Mesenchymal stem cell (in vitro differentiated cells and primary cell): ENCODE results near the gene PTPA.
"Not testable (repeated sequence)": the region's sequence is repeated elsewhere in the genome, so short reads cannot be mapped to it uniquely, and the experiment has no call there.

Source experiments
- DNase-seq: peaks from one replicate; pipeline ENCODE4 v3.0.0-alpha.2; 2013
- H2AFZ ChIP-seq: one replicate; pipeline ENCODE4 v1.6.1; 2013; ENCODE audit warnings: low read depth, mild to moderate bottlenecking, control low read depth, inconsistent platforms, low read length, moderate library complexity
- H2AK5ac ChIP-seq: 2 replicates; pipeline ENCODE4 v1.6.1; 2013; ENCODE audit warnings: low read length, moderate library complexity, mild to moderate bottlenecking, inconsistent platforms; ENCODE audit not compliant: severe bottlenecking
- H2BK120ac ChIP-seq: one replicate; pipeline ENCODE4 v1.6.1; 2013; ENCODE audit warnings: low read depth, mild to moderate bottlenecking, inconsistent platforms, low read length, moderate library complexity
- H2BK12ac ChIP-seq, 2 experiments: one replicate each; pipeline ENCODE4 v1.6.1; 2013; ENCODE audit warnings: inconsistent platforms in 2 of 2, low read length in 2 of 2, mild to moderate bottlenecking in 2 of 2, moderate library complexity in 2 of 2, control low read depth in 1 of 2
- H2BK15ac ChIP-seq: one replicate; pipeline ENCODE4 v1.6.1; 2013; ENCODE audit warnings: mild to moderate bottlenecking, low read depth, inconsistent platforms; ENCODE audit not compliant: poor library complexity, severe bottlenecking
- H2BK5ac ChIP-seq: 2 replicates; pipeline ENCODE4 v1.6.1; 2013; ENCODE audit warnings: low read depth, mild to moderate bottlenecking, low read length, control low read depth, inconsistent platforms; ENCODE audit not compliant: poor library complexity, severe bottlenecking
- H3K14ac ChIP-seq, 2 experiments: one replicate each; pipeline ENCODE4 v1.6.1; 2013; ENCODE audit warnings: inconsistent platforms in 2 of 2, low read length in 2 of 2, control low read depth in 1 of 2, mild to moderate bottlenecking in 1 of 2, moderate library complexity in 1 of 2
- H3K18ac ChIP-seq, 2 experiments: one replicate each; pipeline ENCODE4 v1.6.1; 2013; ENCODE audit warnings: inconsistent platforms in 2 of 2, low read length in 2 of 2, control low read depth in 1 of 2, low read depth in 1 of 2, mild to moderate bottlenecking in 1 of 2
- H3K23ac ChIP-seq, 2 experiments: one replicate each; pipeline ENCODE4 v1.6.1; 2013; ENCODE audit warnings: inconsistent platforms in 2 of 2, low read length in 2 of 2, mild to moderate bottlenecking in 2 of 2, moderate library complexity in 2 of 2, control low read depth in 1 of 2
- H3K27ac ChIP-seq: 2 replicates; pipeline ENCODE4 v1.5.1; 2013; ENCODE audit warnings: mild to moderate bottlenecking, moderate library complexity, low read length, control low read depth, inconsistent platforms; ENCODE audit not compliant: poor library complexity, severe bottlenecking
- H3K27me3 ChIP-seq, 2 experiments: 2 replicates each; pipeline versions ENCODE4 v1.6.1 to v1.7.0; 2013; ENCODE audit warnings: low read length in 2 of 2, mild to moderate bottlenecking in 2 of 2, moderate library complexity in 2 of 2, control low read depth in 1 of 2, inconsistent platforms in 1 of 2; ENCODE audit not compliant: control insufficient read depth in 1 of 2, insufficient read depth in 1 of 2
- H3K36me3 ChIP-seq, 2 experiments: 2 replicates each; pipeline versions ENCODE4 v1.6.1 to v1.7.0; 2013; ENCODE audit warnings: low read length in 2 of 2, control low read depth in 1 of 2, inconsistent platforms in 1 of 2, low read depth in 1 of 2, mild to moderate bottlenecking in 1 of 2; ENCODE audit not compliant: insufficient read depth in 2 of 2, control insufficient read depth in 1 of 2
- H3K4ac ChIP-seq, 2 experiments: one replicate each; pipeline ENCODE4 v1.6.1; 2013; ENCODE audit warnings: inconsistent platforms in 2 of 2, low read length in 2 of 2, mild to moderate bottlenecking in 2 of 2, moderate library complexity in 2 of 2, control low read depth in 1 of 2, low read depth in 1 of 2
- H3K4me1 ChIP-seq: 2 replicates; pipeline ENCODE4 v1.6.1; 2013; ENCODE audit warnings: low read depth, low read length, control low read depth; ENCODE audit not compliant: control insufficient read depth, insufficient read depth
- H3K4me2 ChIP-seq: 2 replicates; pipeline ENCODE4 v1.6.1; 2013; ENCODE audit warnings: low read length, mild to moderate bottlenecking, inconsistent platforms; ENCODE audit not compliant: poor library complexity, severe bottlenecking
- H3K4me3 ChIP-seq, 2 experiments: 2 replicates each; pipeline versions ENCODE4 v1.5.1 to v1.7.0; 2013; ENCODE audit warnings: low read length in 2 of 2, mild to moderate bottlenecking in 2 of 2, control low read depth in 1 of 2, low read depth in 1 of 2; ENCODE audit not compliant: insufficient read depth in 1 of 2
- H3K79me1 ChIP-seq: replicated peaks from 2 replicates; pipeline ENCODE4 v1.6.1; 2013; ENCODE audit warnings: mild to moderate bottlenecking, control low read depth, low read length, inconsistent platforms; ENCODE audit not compliant: poor library complexity, severe bottlenecking
- H3K9ac ChIP-seq: 2 replicates; pipeline ENCODE4 v1.7.0; 2013; ENCODE audit warnings: mild to moderate bottlenecking, low read length, moderate library complexity
- H3K9me3 ChIP-seq: 2 replicates; pipeline ENCODE4 v1.7.0; 2013; ENCODE audit warnings: mild to moderate bottlenecking, low read length; ENCODE audit not compliant: control insufficient read depth
- H4K8ac ChIP-seq: one replicate; pipeline ENCODE4 v1.6.1; 2013; ENCODE audit warnings: inconsistent platforms, mild to moderate bottlenecking, low read length, moderate library complexity
- H4K91ac ChIP-seq: one replicate; pipeline ENCODE4 v1.6.1; 2013; ENCODE audit warnings: mild to moderate bottlenecking, low read length, inconsistent platforms
- WGBS: methylation state at CpG from one replicate; pipeline ENCODE4 v1.1.7; 2013; ENCODE audit warnings: mixed read lengths; 5-methylcytosine and 5-hydroxymethylcytosine counted together

The PTPA gene

GRCh38 chr9:129109952-129110739 lies 1.1 kb upstream of the PTPA start:
- H3K27ac ChIP-seq, result no peak overlapping the region
- no peaks in the 10 kb centered on the region for H3K9me3 ChIP-seq
- peak overlapping the region in 1 of 2 experiments; percentile 45 for H3K23ac ChIP-seq
- H2AFZ ChIP-seq, result peak overlapping the region; percentile 85
- DNase-seq, result peak; percentile 70
- H3K27me3 ChIP-seq, result no peaks in the 10 kb centered on the region
- H3K79me1 ChIP-seq, result peaks cover 30% of the 10 kb centered on the region
- peaks cover 13% of the 10 kb centered on the region for H3K4me1 ChIP-seq
- H2BK12ac ChIP-seq, result peak overlapping the region; percentile 7
- peaks cover 35 to 37% of the 10 kb centered on the region in 2 experiments for H3K36me3 ChIP-seq
- peak overlapping the region; percentile 29 to 81 for H3K4ac ChIP-seq
- peak overlapping the region; percentile 40 for H4K91ac ChIP-seq
- peak overlapping the region; percentile 91 for H3K9ac ChIP-seq
- H2BK5ac ChIP-seq, result peak overlapping the region; percentile 39
- H3K4me3 ChIP-seq, result peak overlapping the region; percentile 78 to 99
- H3K18ac ChIP-seq, result peak overlapping the region; percentile 31 to 76
- peak overlapping the region; percentile 15 for H2BK15ac ChIP-seq
- 6% methylated on average over 48 of the region's 64 CpGs for WGBS
- peak overlapping the region; percentile 96 for H3K4me2 ChIP-seq
- H4K8ac ChIP-seq, result peak overlapping the region; percentile 71
- H2BK120ac ChIP-seq, result peak overlapping the region; percentile 38
- H2AK5ac ChIP-seq, result no peak overlapping the region
- peak overlapping the region in 1 of 2 experiments; percentile 87 for H3K14ac ChIP-seq

DNA sequence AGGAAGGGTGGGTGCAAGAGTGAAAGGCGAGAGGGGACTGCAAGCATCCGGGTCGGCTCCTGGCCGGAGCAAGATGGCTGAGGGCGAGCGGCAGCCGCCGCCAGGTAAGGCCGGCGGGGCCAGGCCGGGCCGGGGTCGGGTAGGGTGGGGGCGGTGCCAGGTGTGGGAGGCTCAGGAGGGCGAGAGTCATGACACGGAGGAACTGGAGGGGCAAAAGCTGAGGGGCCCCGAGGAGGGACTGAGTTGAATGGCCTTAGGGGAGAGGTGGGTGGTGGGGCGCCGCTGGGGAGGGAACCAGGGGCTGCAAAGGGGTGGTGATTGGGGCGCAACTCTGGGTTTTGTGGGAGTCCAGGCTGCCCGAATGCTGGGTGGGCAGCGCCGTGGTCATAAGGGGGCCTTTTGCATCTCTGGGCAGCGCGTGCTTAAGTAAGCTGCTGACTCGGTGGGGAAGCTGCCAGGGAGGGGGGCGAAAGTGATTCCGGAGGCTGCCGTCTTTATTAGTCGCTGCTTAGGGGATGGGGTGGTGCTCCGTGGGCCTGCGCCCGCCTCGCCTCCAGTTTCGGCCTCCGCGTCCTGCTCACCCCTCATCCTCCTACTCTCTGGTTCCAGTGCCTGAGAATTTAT lies 425 bp downstream of the PTPA start:
- peaks cover 16% of the 10 kb centered on the region for H3K4me1 ChIP-seq
- H2BK12ac ChIP-seq, result no peak overlapping the region
- H3K18ac ChIP-seq, result peak overlapping the region; percentile 75 to 91
- H3K27me3 ChIP-seq, result no peaks in the 10 kb centered on the region
- H4K8ac ChIP-seq, result peak overlapping the region; percentile 81
- H3K4me3 ChIP-seq, result peak overlapping the region; percentile 81 to 95
- H3K4ac ChIP-seq, result peak overlapping the region; percentile 22 to 92
- peak overlapping the region; percentile 44 for H2BK15ac ChIP-seq
- H2AK5ac ChIP-seq, result no peak overlapping the region
- peak overlapping the region; percentile 82 for H3K4me2 ChIP-seq
- peak overlapping the region; percentile 15 for H2AFZ ChIP-seq
- peak overlapping the region; percentile 34 for H4K91ac ChIP-seq
- peak overlapping the region; percentile 96 for H3K27ac ChIP-seq
- peaks cover 23% of the 10 kb centered on the region for H3K79me1 ChIP-seq
- peak; percentile 62 for DNase-seq
- under 1% methylated on average over 25 of the region's 37 CpGs for WGBS
- peak overlapping the region; percentile 93 for H3K9ac ChIP-seq
- H3K36me3 ChIP-seq, result peaks cover 20 to 24% of the 10 kb centered on the region in 2 experiments
- peak overlapping the region in 1 of 2 experiments; percentile 53 for H3K14ac ChIP-seq
- H2BK5ac ChIP-seq, result peak overlapping the region; percentile 33
- no peaks in the 10 kb centered on the region for H3K9me3 ChIP-seq
- peak overlapping the region; percentile 45 for H2BK120ac ChIP-seq
- H3K23ac ChIP-seq, result peak overlapping the region in 1 of 2 experiments; percentile 23

GRCh38 chr9:129112526-129112925 lies 1.3 kb downstream of the PTPA start:
- H3K9ac ChIP-seq, result peak overlapping the region; percentile 93
- H3K27ac ChIP-seq, H2BK12ac ChIP-seq, H3K14ac ChIP-seq, DNase-seq, H3K9me3 ChIP-seq, H2AK5ac ChIP-seq, H4K91ac ChIP-seq, H3K18ac ChIP-seq, H3K23ac ChIP-seq, H2AFZ ChIP-seq, H2BK5ac ChIP-seq, H2BK120ac ChIP-seq, H3K27me3 ChIP-seq, H2BK15ac ChIP-seq, H4K8ac ChIP-seq, H3K4ac ChIP-seq: not testable (repeated sequence)
- H3K79me1 ChIP-seq, result peaks cover 21% of the 10 kb centered on the region
- peak overlapping the region in 1 of 2 experiments; percentile 95 for H3K4me3 ChIP-seq
- peak overlapping the region; percentile 82 for H3K4me2 ChIP-seq
- 95% methylated on average over 17 of the region's 17 CpGs for WGBS
- peaks cover 11 to 17% of the 10 kb centered on the region in 2 experiments for H3K36me3 ChIP-seq
- H3K4me1 ChIP-seq, result peaks cover 16% of the 10 kb centered on the region

GRCh38 chr9:129113645-129114304 lies 2.6 kb downstream of the PTPA start:
- no peak overlapping the region for H2BK15ac ChIP-seq
- no peak overlapping the region for H4K91ac ChIP-seq
- H3K18ac ChIP-seq, result no peak overlapping the region
- no peak for DNase-seq
- no peaks in the 10 kb centered on the region for H3K9me3 ChIP-seq
- H3K79me1 ChIP-seq, result peaks cover 23% of the 10 kb centered on the region
- H3K14ac ChIP-seq, result no peak overlapping the region
- no peak overlapping the region for H2BK12ac ChIP-seq
- WGBS, result 96% methylated on average over 16 of the region's 17 CpGs
- no peak overlapping the region for H2BK5ac ChIP-seq
- H3K4me2 ChIP-seq, result no peak overlapping the region
- H3K4me3 ChIP-seq, result no peak overlapping the region
- H3K9ac ChIP-seq, result no peak overlapping the region
- H3K4me1 ChIP-seq, result peaks cover 15% of the 10 kb centered on the region
- H3K4ac ChIP-seq, result no peak overlapping the region
- no peaks in the 10 kb centered on the region for H3K27me3 ChIP-seq
- H2BK120ac ChIP-seq, result no peak overlapping the region
- H2AK5ac ChIP-seq, result no peak overlapping the region
- peaks cover under 1 to 5% of the 10 kb centered on the region in 2 experiments for H3K36me3 ChIP-seq
- H3K27ac ChIP-seq, result no peak overlapping the region
- H2AFZ ChIP-seq, result no peak overlapping the region
- no peak overlapping the region for H4K8ac ChIP-seq
- H3K23ac ChIP-seq, result no peak overlapping the region
